K562 treated with DMSO at 1 percent for 4 hours (cell line): ENCODE data around the gene TYSND1. TPM values are rescaled to one million over a fixed set of nuclear protein-coding genes. Genes with fewer than 3 reads are reported as not detected.

ENCODE experiments used
- total RNA-seq: library from RNA; unstranded; fragments of 300-600 nt; gene quantifications from 2 replicates; pipeline ENCODE4 v1.2.3, GENCODE V29; 2022; ENCODE audit not compliant: insufficient read depth

TYSND1 gene, protein sequence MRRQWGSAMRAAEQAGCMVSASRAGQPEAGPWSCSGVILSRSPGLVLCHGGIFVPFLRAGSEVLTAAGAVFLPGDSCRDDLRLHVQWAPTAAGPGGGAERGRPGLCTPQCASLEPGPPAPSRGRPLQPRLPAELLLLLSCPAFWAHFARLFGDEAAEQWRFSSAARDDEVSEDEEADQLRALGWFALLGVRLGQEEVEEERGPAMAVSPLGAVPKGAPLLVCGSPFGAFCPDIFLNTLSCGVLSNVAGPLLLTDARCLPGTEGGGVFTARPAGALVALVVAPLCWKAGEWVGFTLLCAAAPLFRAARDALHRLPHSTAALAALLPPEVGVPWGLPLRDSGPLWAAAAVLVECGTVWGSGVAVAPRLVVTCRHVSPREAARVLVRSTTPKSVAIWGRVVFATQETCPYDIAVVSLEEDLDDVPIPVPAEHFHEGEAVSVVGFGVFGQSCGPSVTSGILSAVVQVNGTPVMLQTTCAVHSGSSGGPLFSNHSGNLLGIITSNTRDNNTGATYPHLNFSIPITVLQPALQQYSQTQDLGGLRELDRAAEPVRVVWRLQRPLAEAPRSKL
- 4.4 and 4.5 TPM in 2 replicates for total RNA-seq

DNA sequence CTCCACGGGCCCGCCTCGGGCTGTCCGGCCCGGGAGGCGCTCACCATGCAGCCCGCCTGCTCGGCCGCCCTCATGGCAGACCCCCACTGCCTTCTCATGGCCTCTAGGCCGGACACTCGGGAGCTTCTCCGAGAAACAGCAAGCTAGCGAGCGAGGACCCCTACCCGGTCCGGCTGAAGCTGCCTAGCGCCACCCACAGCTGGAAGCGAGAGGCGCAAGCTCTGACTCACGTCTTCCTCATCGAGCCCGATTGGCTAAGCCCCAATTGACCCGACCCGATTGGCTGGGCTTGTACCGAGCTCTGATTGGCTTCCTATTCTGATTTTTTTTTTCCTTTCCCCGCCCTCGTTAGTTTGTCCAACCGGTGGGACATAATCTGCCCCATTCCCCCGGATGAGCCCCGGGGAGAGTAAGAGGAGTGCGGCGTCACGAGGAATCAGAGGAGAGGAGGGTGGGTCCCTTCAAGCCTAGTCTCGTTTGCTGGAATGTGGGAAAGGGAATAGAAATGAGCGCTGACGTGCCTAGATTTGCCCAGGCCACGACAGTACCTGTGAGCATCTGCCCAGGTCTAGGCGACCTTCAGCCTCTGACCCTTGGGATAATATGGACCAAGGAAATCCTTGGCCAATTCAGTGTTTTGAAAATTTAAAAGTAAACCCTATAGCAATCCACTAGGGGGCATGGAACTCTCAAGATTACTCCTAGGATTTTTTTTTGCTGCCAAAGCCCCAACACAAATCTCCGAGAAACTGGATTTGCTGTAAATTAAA is at the start of gene TYSND1:
Gene TYSND1, minus strand, starts transcription at position 212 of the 770 bp plus-strand sequence. Its CDS starts 114 bp downstream, at position 98.

GRCh38 chr10:70132098-70133029 is 14.1 kb downstream of the TYSND1 start, which contains the start of gene AIFM2:
Gene AIFM2, minus strand, starts transcription at chr10:70132825. Its CDS starts 8,741 bp downstream, at chr10:70124084.

Other genes with a start within 250 kb of the TYSND1 start
- gene MACROH2A2, start 93.9 kb downstream of the TYSND1 start, total RNA-seq: not detected in 2 replicates
- 14.2 and 16.5 TPM in 2 replicates for gene AIFM2, start 13.9 kb downstream of the TYSND1 start, total RNA-seq
- 22.9 and 26.4 TPM in 2 replicates for gene SAR1A, start 23.8 kb upstream of the TYSND1 start, total RNA-seq
- gene PPA1, start 86.7 kb upstream of the TYSND1 start, total RNA-seq: 245 and 248 TPM in 2 replicates
- not detected in 2 replicates for gene NPFFR1, start 137.3 kb upstream of the TYSND1 start, total RNA-seq
- 12.6 and 15.7 TPM in 2 replicates for gene LRRC20, start 235.9 kb upstream of the TYSND1 start, total RNA-seq